Astrocyte (in vitro differentiated cells and primary cell): Measurements from ENCODE around the gene IFNL2. TPM values are rescaled to one million over a fixed set of nuclear protein-coding genes. Genes with fewer than 3 reads are reported as not detected.
"Not testable (repeated sequence)": the region's sequence is repeated elsewhere in the genome, so short reads cannot be mapped to it uniquely, and the experiment has no call there.

Experiments
- DNase-seq: peaks from one replicate; pipeline ENCODE4 v3.0.0-alpha.2; 2010; ENCODE audit warnings: low read depth
- FAIRE-seq: peaks from 2 replicates; lab custom pipeline; 2011; peaks lifted over from hg19 to GRCh38; lab: Jason Lieb, UNC
- H2AFZ ChIP-seq: 2 replicates; pipeline ENCODE4 v1.6.0; 2012; ENCODE audit warnings: low read depth, low read length, inconsistent platforms
- H3K27ac ChIP-seq: 2 replicates; pipeline ENCODE4 v1.5.1; 2011; ENCODE audit warnings: low read depth, low read length, inconsistent platforms
- H3K27me3 ChIP-seq: 2 replicates; pipeline ENCODE4 v1.6.0; 2011; ENCODE audit warnings: low read length, inconsistent platforms; ENCODE audit not compliant: insufficient read depth
- H3K36me3 ChIP-seq: 2 replicates; pipeline ENCODE4 v1.5.1; 2011; ENCODE audit warnings: low read length, inconsistent platforms; ENCODE audit not compliant: insufficient read depth
- H3K4me1 ChIP-seq: 2 replicates; pipeline ENCODE4 v1.5.1; 2011; ENCODE audit warnings: low read length, inconsistent platforms; ENCODE audit not compliant: insufficient read depth
- H3K4me2 ChIP-seq: 2 replicates; pipeline ENCODE4 v1.6.0; 2012; ENCODE audit warnings: low read length, inconsistent platforms
- H3K4me3 ChIP-seq: 2 replicates; pipeline ENCODE4 v1.5.1; 2011; ENCODE audit warnings: low read depth, mild to moderate bottlenecking, low read length, inconsistent platforms; ENCODE audit not compliant: insufficient read depth
- H3K79me2 ChIP-seq: 2 replicates; pipeline ENCODE4 v1.6.0; 2012; ENCODE audit warnings: mild to moderate bottlenecking, low read length, inconsistent platforms; ENCODE audit not compliant: insufficient read depth
- H3K9ac ChIP-seq: 2 replicates; pipeline ENCODE4 v1.6.0; 2012; ENCODE audit warnings: mild to moderate bottlenecking, low read length, inconsistent platforms
- H3K9me3 ChIP-seq: 2 replicates; pipeline ENCODE4 v1.5.1; 2012; ENCODE audit warnings: low read depth, mild to moderate bottlenecking, low read length, inconsistent platforms; ENCODE audit not compliant: insufficient read depth
- H4K20me1 ChIP-seq: 2 replicates; pipeline ENCODE4 v1.6.0; 2012; ENCODE audit warnings: low read length, inconsistent platforms; ENCODE audit not compliant: insufficient read depth
- H3K27ac Mint-ChIP-seq: one replicate; pipeline ENCODE4 v1.8.0; 2021; ENCODE audit warnings: mild to moderate bottlenecking, mixed read lengths; ENCODE audit not compliant: unreplicated experiment
- H3K27me3 Mint-ChIP-seq: one replicate; pipeline ENCODE4 v1.8.0; 2021; ENCODE audit warnings: low read depth, mixed read lengths; ENCODE audit not compliant: unreplicated experiment
- H3K36me3 Mint-ChIP-seq: one replicate; pipeline ENCODE4 v1.8.0; 2021; ENCODE audit warnings: low read depth, mixed read lengths; ENCODE audit not compliant: unreplicated experiment
- H3K4me1 Mint-ChIP-seq: one replicate; pipeline ENCODE4 v1.8.0; 2021; ENCODE audit warnings: low read depth, mixed read lengths; ENCODE audit not compliant: unreplicated experiment
- H3K4me3 Mint-ChIP-seq: one replicate; pipeline ENCODE4 v1.8.0; 2021; ENCODE audit warnings: mild to moderate bottlenecking, moderate library complexity, mixed read lengths; ENCODE audit not compliant: unreplicated experiment
- H3K9me3 Mint-ChIP-seq: one replicate; pipeline ENCODE4 v1.8.0; 2021; ENCODE audit warnings: mild to moderate bottlenecking, mixed read lengths; ENCODE audit not compliant: unreplicated experiment
- EZH2 ChIP-seq: IDR thresholded peaks from 2 replicates; pipeline ENCODE4 v1.6.1; 2012; ENCODE audit warnings: mild to moderate bottlenecking, low read length, inconsistent platforms; ENCODE audit not compliant: insufficient read depth
- total RNA-seq: library from RNA; stranded (reverse); gene quantifications from 2 replicates; pipeline ENCODE4 v1.2.1, GENCODE V29; 2021
- TF ChIP-seq, protein P1 (sequence below): IDR thresholded peaks from 2 replicates; pipeline ENCODE4 v1.5.1; 2011; ENCODE audit warnings: low read depth, mild to moderate bottlenecking, inconsistent platforms, low read length, moderate library complexity; ENCODE audit not compliant: insufficient read depth

IFNL2 gene
- total RNA-seq, 1 donor from 2014 or later = not detected

DNA sequence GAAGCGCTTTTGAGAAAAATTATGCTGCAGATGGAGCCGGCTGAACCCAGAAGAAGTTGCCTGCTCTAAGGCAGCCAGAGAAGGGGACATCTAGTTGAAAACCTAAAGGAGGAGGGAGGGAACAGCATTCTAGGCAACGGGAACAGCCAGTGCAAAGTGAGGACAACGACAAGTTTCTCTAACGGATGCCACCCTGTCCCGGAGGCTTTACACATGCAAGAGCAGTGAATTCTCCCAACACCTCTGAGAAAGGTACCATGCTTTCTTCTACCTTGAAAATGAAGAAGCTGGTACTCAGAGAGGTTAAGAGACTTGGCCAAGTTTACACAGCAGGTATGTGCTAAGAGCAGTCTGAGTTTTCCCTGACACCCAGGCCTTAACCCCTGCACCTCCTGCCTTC lies 29.3 kb upstream of the IFNL2 start:
- no peaks in the 10 kb centered on the region for H3K4me1 ChIP-seq
- DNase-seq (no peak), FAIRE-seq (no peak)
- no peaks in the 10 kb centered on the region for H3K9me3 ChIP-seq
- peaks cover 6% of the 10 kb centered on the region for H3K27me3 ChIP-seq
- TF ChIP-seq, protein P1, sequence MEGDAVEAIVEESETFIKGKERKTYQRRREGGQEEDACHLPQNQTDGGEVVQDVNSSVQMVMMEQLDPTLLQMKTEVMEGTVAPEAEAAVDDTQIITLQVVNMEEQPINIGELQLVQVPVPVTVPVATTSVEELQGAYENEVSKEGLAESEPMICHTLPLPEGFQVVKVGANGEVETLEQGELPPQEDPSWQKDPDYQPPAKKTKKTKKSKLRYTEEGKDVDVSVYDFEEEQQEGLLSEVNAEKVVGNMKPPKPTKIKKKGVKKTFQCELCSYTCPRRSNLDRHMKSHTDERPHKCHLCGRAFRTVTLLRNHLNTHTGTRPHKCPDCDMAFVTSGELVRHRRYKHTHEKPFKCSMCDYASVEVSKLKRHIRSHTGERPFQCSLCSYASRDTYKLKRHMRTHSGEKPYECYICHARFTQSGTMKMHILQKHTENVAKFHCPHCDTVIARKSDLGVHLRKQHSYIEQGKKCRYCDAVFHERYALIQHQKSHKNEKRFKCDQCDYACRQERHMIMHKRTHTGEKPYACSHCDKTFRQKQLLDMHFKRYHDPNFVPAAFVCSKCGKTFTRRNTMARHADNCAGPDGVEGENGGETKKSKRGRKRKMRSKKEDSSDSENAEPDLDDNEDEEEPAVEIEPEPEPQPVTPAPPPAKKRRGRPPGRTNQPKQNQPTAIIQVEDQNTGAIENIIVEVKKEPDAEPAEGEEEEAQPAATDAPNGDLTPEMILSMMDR = no peak
- no peak for TF ChIP-seq EZH2
- H3K4me2 ChIP-seq = no peak overlapping the region
- H3K27me3 Mint-ChIP-seq = peaks cover 53% of the 10 kb centered on the region
- H4K20me1 ChIP-seq = no peaks in the 10 kb centered on the region
- H3K9me3 Mint-ChIP-seq = no peaks in the 10 kb centered on the region
- H3K27ac Mint-ChIP-seq = no peak overlapping the region
- H3K4me3 ChIP-seq = no peak overlapping the region
- no peak overlapping the region for H2AFZ ChIP-seq
- H3K4me1 Mint-ChIP-seq = no peaks in the 10 kb centered on the region
- no peaks in the 10 kb centered on the region for H3K79me2 ChIP-seq
- no peak overlapping the region for H3K9ac ChIP-seq
- H3K36me3 Mint-ChIP-seq = no peaks in the 10 kb centered on the region
- H3K4me3 Mint-ChIP-seq = no peak overlapping the region
- H3K36me3 ChIP-seq = no peaks in the 10 kb centered on the region
- H3K27ac ChIP-seq = no peak overlapping the region

DNA sequence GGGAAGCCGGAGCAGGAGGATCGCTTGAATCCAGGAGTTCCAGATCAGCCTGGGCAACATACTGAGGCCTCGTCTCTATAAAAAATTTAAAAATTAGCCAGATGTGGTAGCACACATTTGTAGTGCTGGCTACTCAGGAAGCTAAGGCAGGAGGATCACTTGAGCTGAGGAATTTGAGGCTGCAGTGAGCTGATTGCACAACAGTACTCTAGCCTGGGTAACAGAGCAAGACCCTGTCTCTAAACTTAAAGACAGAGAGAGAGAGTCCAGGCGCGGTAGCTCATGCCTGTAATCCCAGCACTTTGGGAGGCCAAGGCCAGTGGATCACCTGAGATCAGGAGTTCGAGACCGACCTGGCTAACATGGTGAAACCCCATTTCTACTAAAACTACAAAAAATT lies 27.8 kb upstream of the IFNL2 start:
- Histone ChIP-seq H3K79me2 (no peaks in the 10 kb centered on the region), H3K27me3 (peaks cover 5% of the 10 kb centered on the region)

DNA sequence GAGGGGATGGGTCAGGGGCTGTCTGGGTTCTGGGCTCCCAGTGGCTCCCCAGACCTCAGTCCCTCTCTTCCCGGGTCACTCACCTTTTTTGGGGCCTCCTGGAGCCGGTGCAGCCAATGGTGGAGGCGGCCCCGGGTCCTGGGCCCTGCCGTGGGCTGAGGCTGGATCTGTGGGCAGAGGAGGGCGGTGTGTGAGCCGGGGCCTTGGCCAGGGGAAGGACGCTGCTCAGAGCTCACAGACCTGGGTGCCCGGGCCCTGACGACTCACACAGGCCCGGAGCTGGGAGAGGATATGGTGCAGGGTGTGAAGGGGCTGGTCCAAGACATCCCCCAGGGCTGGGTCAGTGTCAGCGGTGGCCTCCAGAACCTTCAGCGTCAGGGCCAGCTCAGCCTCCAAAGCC lies 24.5 kb upstream of the IFNL2 start:
- H3K4me3 Mint-ChIP-seq, H3K36me3 Mint-ChIP-seq, H3K4me1 ChIP-seq, H2AFZ ChIP-seq, H3K4me1 Mint-ChIP-seq, H3K27ac Mint-ChIP-seq, H3K27ac ChIP-seq, H4K20me1 ChIP-seq, FAIRE-seq, DNase-seq, H3K4me2 ChIP-seq, H3K9me3 ChIP-seq, H3K4me3 ChIP-seq, H3K79me2 ChIP-seq, H3K9ac ChIP-seq, H3K9me3 Mint-ChIP-seq, H3K36me3 ChIP-seq: not testable (repeated sequence)
- H3K27me3 ChIP-seq = peaks cover 14% of the 10 kb centered on the region
- peaks cover 34% of the 10 kb centered on the region for H3K27me3 Mint-ChIP-seq

More for the DNA sequence above, 27.8 kb upstream of the IFNL2 start:
- H4K20me1 ChIP-seq = no peaks in the 10 kb centered on the region
- H3K36me3 Mint-ChIP-seq = no peaks in the 10 kb centered on the region
- no peaks in the 10 kb centered on the region for H3K36me3 ChIP-seq
- no peaks in the 10 kb centered on the region for H3K4me1 Mint-ChIP-seq
- H3K4me3 ChIP-seq = no peak overlapping the region
- TF ChIP-seq EZH2 = no peak
- TF ChIP-seq, protein P1 = no peak
- no peak for DNase-seq
- H3K27ac Mint-ChIP-seq = no peak overlapping the region
- H3K4me1 ChIP-seq = no peaks in the 10 kb centered on the region
- no peak overlapping the region for H3K4me2 ChIP-seq
- H3K9me3 Mint-ChIP-seq = no peaks in the 10 kb centered on the region
- no peak overlapping the region for H3K27ac ChIP-seq
- H3K9me3 ChIP-seq = no peaks in the 10 kb centered on the region
- no peak overlapping the region for H3K9ac ChIP-seq
- H3K4me3 Mint-ChIP-seq = no peak overlapping the region
- H3K27me3 Mint-ChIP-seq = peaks cover 50% of the 10 kb centered on the region
- no peak for FAIRE-seq
- no peak overlapping the region for H2AFZ ChIP-seq

DNA sequence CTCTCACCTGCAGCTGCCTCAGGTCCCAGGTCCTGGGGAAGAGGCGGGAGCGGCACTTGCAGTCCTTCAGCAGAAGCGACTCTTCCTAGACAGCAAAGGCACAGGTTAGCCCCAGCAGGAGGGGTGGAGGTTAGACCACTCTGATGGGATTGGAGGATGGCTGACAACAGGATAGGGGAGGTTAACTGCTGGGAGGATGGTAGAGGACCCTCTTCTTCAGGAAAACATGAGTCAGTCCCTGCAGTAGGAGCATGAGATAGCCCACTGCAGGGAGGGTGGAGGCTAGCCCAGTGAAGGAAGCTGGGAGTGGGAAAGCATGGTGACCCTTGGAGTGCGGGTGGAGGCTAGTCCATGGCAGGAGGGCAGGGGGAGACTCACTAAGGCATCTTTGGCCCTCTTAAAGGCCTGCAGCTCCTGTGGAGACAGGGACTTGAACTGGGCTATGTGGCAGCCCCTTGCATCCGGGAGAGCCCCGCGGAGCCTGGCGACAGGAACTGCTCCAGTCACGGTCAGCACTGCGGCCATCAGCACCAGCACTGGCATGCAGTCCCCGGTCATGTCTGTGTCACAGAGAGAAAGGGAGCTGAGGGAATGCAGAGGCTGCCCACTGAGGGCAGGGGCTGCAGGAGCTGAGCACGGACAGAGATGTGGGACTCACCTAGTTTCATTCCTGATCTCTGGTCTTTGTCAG lies 23.6 kb upstream of the IFNL2 start, which contains the start of gene IFNL3:
Gene IFNL3, minus strand, starts transcription at position 597 of the 691 bp plus-strand sequence. Its CDS starts 39 bp downstream, at position 558.
- not testable (repeated sequence) for H3K36me3 Mint-ChIP-seq, H3K79me2 ChIP-seq, H3K4me3 Mint-ChIP-seq, H3K4me2 ChIP-seq, H4K20me1 ChIP-seq, H3K4me1 Mint-ChIP-seq, H3K27ac Mint-ChIP-seq, H3K36me3 ChIP-seq, H3K4me1 ChIP-seq, H3K9me3 ChIP-seq, H3K9me3 Mint-ChIP-seq, H3K9ac ChIP-seq, H2AFZ ChIP-seq, H3K4me3 ChIP-seq, H3K27ac ChIP-seq, DNase-seq
- H3K27me3 Mint-ChIP-seq = peaks cover 39% of the 10 kb centered on the region
- peak; percentile 58 for FAIRE-seq
- H3K27me3 ChIP-seq = peaks cover 19% of the 10 kb centered on the region
